ENCODE results near the gene CHTF18. TPM values are rescaled to one million over a fixed set of nuclear protein-coding genes. Genes with fewer than 3 reads are reported as not detected.
"Not testable (repeated sequence)": the region's sequence is repeated elsewhere in the genome, so short reads cannot be mapped to it uniquely, and the experiment has no call there.

The CHTF18 gene
- total and polyA plus RNA-seq, 8 donors = 18.8 to 35.5 (median 24.4) TPM

DNA sequence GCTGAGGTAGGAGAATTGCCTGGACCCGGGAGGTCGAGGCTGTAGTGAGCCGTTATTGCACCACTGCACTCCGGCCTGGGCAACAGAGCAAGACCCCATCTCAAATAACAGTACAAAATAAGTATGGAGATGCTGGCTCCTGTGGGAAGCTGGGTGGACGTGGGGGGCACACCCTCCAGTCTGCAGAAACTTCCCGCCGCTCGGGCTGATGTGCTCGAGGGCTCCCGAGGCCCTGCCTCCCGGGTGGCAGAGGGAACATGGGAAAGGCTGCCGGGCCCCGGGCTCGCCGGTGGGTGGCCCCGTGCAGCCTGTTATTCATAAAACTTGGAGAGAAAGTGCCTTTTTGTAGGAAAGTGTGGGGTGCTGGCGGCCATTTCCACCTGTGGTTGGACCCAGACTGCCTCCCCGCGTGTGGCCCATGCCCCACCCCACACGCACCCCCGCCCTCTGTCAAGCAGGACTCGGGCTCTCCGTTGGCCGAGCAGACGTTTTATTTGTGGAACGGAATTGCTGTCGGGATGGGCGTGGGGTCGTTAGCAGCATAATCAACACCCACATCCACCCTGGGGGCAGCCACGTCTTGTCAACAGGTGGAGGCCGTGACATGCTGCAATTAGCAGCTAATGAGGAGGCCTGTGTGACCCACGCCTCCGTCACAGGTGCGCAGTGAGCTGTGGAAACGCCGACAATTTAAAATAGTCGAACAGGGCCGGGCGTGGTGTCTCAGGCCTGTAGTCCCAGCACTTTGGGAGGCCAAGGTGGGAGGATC is 40.3 kb upstream of the CHTF18 start:
- Histone ChIP-seq H3K4me1 (no peaks in the 10 kb centered on the region), H3K27ac (no peak overlapping the region), H3K27me3 (peaks cover 0 to 20% of the 10 kb centered on the region in 2 donors), H3K4me3 (no peak overlapping the region), H3K9me3 (no peaks in the 10 kb centered on the region), H3K36me3 (no peaks in the 10 kb centered on the region)
- intact Hi-C loops (cut with DNase I) = no loop called here
- DNase-seq = no peak
- ATAC-seq = no peak
- TF ChIP-seq, protein P1, sequence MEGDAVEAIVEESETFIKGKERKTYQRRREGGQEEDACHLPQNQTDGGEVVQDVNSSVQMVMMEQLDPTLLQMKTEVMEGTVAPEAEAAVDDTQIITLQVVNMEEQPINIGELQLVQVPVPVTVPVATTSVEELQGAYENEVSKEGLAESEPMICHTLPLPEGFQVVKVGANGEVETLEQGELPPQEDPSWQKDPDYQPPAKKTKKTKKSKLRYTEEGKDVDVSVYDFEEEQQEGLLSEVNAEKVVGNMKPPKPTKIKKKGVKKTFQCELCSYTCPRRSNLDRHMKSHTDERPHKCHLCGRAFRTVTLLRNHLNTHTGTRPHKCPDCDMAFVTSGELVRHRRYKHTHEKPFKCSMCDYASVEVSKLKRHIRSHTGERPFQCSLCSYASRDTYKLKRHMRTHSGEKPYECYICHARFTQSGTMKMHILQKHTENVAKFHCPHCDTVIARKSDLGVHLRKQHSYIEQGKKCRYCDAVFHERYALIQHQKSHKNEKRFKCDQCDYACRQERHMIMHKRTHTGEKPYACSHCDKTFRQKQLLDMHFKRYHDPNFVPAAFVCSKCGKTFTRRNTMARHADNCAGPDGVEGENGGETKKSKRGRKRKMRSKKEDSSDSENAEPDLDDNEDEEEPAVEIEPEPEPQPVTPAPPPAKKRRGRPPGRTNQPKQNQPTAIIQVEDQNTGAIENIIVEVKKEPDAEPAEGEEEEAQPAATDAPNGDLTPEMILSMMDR (IDR thresholded peaks at IDR 0.05) = no peak

DNA sequence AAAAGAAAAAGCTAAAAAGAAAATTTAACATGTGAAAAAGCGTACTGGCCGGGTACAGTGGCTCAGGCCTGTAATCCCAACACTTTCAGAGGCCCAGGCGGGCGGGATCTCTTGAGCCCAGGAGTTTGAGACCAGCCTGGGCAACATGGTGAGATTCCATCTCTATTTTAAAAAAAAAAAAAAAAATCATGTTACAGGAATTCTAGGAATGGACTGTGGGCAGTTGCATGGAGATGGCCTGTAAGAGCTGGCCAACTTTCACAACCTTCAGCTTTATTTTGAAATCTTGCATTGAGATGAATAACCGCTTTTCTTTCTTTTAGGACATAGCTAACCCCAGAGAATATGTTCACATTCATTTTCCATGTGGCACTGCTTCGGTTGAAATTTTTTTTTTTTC is 39.4 kb upstream of the CHTF18 start:
- no peak for ATAC-seq

DNA sequence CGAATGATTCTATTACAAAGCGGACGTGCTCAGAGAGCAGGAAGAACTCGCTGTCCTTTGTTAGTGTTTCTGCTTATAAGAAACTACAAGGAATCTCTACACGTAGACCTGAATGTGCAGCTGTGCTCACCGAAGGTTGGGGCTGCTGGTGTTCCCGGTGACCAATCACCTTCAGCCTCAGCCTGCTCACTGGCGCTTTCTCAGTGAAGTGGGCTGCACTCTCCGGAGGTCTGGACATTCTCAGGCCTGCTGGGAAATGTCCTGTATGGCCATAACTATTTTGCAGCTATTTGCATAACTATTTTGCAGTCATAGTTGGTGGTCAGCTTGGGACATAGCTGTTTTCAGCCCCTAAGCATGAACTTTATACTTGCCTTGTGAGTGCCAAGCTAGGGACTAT is 37.9 kb upstream of the CHTF18 start:
- H3K27ac ChIP-seq = no peak overlapping the region
- TF ChIP-seq, protein P1 (IDR thresholded peaks at IDR 0.05) = no peak
- no peak for ATAC-seq
- no peak for DNase-seq
- peaks cover 0 to 14% of the 10 kb centered on the region in 2 donors for H3K4me1 ChIP-seq
- intact Hi-C loops (cut with DNase I) = no loop called here
- H3K36me3 ChIP-seq = no peaks in the 10 kb centered on the region
- H3K4me3 ChIP-seq = no peak overlapping the region
- H3K9me3 ChIP-seq = no peaks in the 10 kb centered on the region
- peaks cover 0 to 30% of the 10 kb centered on the region in 2 donors for H3K27me3 ChIP-seq

More for the DNA sequence above, 39.4 kb upstream of the CHTF18 start:
- DNase-seq = no peak
- Histone ChIP-seq H3K27ac (no peak overlapping the region), H3K4me3 (no peak overlapping the region), H3K36me3 (no peaks in the 10 kb centered on the region), H3K27me3 (peaks cover 0 to 22% of the 10 kb centered on the region in 2 donors), H3K4me1 (peaks cover 0 to 2% of the 10 kb centered on the region in 2 donors), H3K9me3 (no peaks in the 10 kb centered on the region)
- TF ChIP-seq, protein P1 (IDR thresholded peaks at IDR 0.05) = no peak
- intact Hi-C loops (cut with DNase I) = no loop called here

DNA sequence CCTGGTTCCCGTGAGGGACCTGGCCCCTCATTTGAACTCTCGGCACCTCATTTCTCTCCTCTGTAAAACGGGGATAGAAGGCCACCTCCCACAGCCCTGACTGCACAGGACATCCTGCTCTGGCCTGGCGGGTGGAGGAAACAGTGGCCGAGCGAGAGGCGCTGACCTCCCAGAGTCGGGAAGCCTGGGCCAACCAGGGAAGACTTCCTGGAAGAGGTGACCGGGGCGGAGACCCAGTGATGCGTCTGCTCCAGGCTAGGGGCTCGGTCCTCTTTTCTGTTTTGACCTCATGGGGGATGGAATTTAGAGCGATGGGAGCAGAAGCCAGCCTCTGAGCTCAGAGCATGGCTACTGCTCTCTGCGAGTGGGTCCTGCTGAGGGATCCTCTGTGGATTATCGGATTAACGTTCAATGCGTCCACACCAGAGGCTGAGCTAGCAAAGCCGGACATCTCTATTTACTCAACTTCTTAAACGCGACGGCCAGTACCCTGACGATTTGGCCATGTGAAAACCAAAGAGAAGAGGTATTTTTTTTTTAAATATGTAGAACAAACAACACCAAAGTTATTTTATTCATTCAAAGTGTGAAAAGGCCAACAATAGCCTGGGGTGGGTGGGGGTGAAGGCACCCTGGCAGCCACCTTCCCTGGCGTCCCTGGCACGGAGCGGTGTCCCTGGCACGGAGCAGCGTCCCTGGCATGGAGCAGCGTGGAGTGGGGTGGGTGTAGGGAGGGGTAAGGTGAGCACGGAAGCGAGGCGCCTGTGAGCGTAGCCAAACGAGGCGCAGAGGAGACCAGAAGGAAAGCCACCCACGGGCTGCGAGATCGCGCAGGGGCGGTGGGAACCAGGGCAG is 37.0 kb upstream of the CHTF18 start:
- ATAC-seq = peak; percentile 67
- Histone ChIP-seq H3K9me3 (no peaks in the 10 kb centered on the region), H3K27ac (no peak overlapping the region), H3K27me3 (peaks cover 0 to 28% of the 10 kb centered on the region in 2 donors), H3K4me3 (no peak overlapping the region), H3K36me3 (no peaks in the 10 kb centered on the region), H3K4me1 (peaks cover 0 to 14% of the 10 kb centered on the region in 2 donors)
- intact Hi-C loops (cut with DNase I) = no loop called here
- TF ChIP-seq, protein P1 (IDR thresholded peaks at IDR 0.05) = no peak
- peak in 1 of 4 donors; percentile 78 for DNase-seq

DNA sequence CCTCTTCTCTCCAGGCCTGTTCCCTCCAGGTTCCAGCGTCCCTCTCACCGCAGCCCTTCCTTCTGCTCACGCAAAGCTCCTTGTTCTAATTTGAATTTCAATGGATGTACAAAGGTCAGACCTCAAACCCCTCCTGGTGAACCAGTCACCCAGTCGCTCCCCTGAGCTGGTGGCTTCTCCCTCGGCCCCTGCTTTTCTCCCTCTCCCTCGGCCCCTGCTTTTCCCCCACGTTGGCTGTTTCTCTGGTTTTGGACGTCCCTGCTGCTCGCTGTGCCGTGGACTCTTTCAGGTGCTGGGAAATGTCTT is 36.5 kb upstream of the CHTF18 start:
- intact Hi-C loops (cut with DNase I) = no loop called here
- H3K36me3 ChIP-seq = no peaks in the 10 kb centered on the region

DNA sequence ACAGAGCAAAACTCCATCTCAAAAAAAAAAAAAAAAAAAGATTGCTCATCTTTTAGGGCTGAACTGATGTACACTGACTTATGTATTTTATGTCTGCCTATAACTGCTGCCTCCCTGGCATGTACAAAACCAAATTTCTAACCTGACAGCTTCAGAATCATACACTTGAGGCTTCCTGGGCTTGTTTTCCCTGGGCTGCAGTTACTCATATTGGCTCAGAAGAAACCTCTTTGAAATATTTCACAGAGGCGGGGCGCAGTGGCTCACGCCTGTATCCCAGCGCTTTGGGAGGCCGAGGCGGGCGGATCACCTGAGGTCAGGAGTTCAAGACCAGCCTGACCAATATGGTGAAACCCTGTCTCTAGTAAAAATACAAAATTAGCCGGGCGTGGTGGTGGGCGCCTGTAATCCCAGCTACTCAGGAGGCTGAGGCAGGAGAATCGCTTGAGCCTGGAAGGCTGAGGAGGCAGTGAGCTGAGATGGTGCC is 34.3 kb upstream of the CHTF18 start:
- Histone ChIP-seq H3K4me1 (peaks cover 0 to 14% of the 10 kb centered on the region in 2 donors), H3K27ac (peak overlapping the region in 1 of 2 donors; percentile 30), H3K27me3 (peaks cover 0 to 28% of the 10 kb centered on the region in 2 donors)
- ATAC-seq; H3K9me3 ChIP-seq; H3K4me3 ChIP-seq; intact Hi-C loops (cut with DNase I); H3K36me3 ChIP-seq; DNase-seq: not testable (repeated sequence)

More for the DNA sequence above, 36.5 kb upstream of the CHTF18 start:
- ATAC-seq (no peak), DNase-seq (no peak)
- TF ChIP-seq, protein P1 (IDR thresholded peaks at IDR 0.05) = no peak
- H3K4me3 ChIP-seq = no peak overlapping the region
- H3K4me1 ChIP-seq = peaks cover 0 to 14% of the 10 kb centered on the region in 2 donors
- no peaks in the 10 kb centered on the region for H3K9me3 ChIP-seq
- H3K27me3 ChIP-seq = peaks cover 0 to 28% of the 10 kb centered on the region in 2 donors
- H3K27ac ChIP-seq = no peak overlapping the region
